Calu3 (cell line): ENCODE results near the gene C3orf18. TPM values are rescaled to one million over a fixed set of nuclear protein-coding genes. Genes with fewer than 3 reads are reported as not detected.

Source experiments
- BruUV-seq: library from RNA; stranded (reverse); fragments of 400-500 nt; replicated peaks from 2 replicates; lab custom pipeline; 2021; lab: Mats Ljungman, UMichigan
- CTCF ChIA-PET: fragments of 300-600 bp; sonication (Branson Sonifier 250); formaldehyde crosslinking; loops from one replicate; lab custom pipeline; 2022; ENCODE audit warnings: antibody characterized with exemption; lab: Charles Lee
- DNase-seq: peaks from one replicate; pipeline ENCODE4 v3.0.0; 2022
- H3K27ac Mint-ChIP-seq: one replicate; pipeline ENCODE4 v1.8.0; 2022; ENCODE audit warnings: mixed read lengths; ENCODE audit not compliant: unreplicated experiment
- H3K27me3 Mint-ChIP-seq: one replicate; pipeline ENCODE4 v1.8.0; 2022; ENCODE audit warnings: mixed read lengths; ENCODE audit not compliant: unreplicated experiment
- H3K36me3 Mint-ChIP-seq: one replicate; pipeline ENCODE4 v1.8.0; 2022; ENCODE audit warnings: mild to moderate bottlenecking, moderate library complexity, mixed read lengths; ENCODE audit not compliant: insufficient read depth, unreplicated experiment
- H3K4me1 Mint-ChIP-seq: one replicate; pipeline ENCODE4 v1.8.0; 2022; ENCODE audit warnings: mild to moderate bottlenecking, low read depth, mixed read lengths; ENCODE audit not compliant: unreplicated experiment
- H3K4me3 Mint-ChIP-seq: one replicate; pipeline ENCODE4 v1.8.0; 2022; ENCODE audit warnings: mild to moderate bottlenecking, low read depth, moderate library complexity, mixed read lengths; ENCODE audit not compliant: unreplicated experiment
- H3K9me3 Mint-ChIP-seq: one replicate; pipeline ENCODE4 v1.8.0; 2022; ENCODE audit warnings: low read depth, mixed read lengths; ENCODE audit not compliant: unreplicated experiment
- CTCF ChIP-seq: fragments of 200-600 bp; IDR thresholded peaks from one replicate; pipeline ENCODE4 v1.8.0; 2022; ENCODE audit warnings: antibody characterized with exemption; ENCODE audit not compliant: unreplicated experiment
- intact Hi-C: fragments of 100-400 bp; cut with micrococcal nuclease; formaldehyde crosslinking; loops from one replicate; pipeline ENCODE4 v1.10.0; 2022; ENCODE audit not compliant: unreplicated experiment
- total RNA-seq: library from RNA; stranded (reverse); gene quantifications from 2 replicates; pipeline ENCODE4 v1.2.3, GENCODE V29; 2022

Gene C3orf18
- total RNA-seq, 1 experiment from 2014 or later = 2.7 TPM

- Mint-ChIP-seq H3K4me1 (no peaks in the 10 kb centered on the region), H3K36me3 (no peaks in the 10 kb centered on the region), H3K9me3 (no peaks in the 10 kb centered on the region), H3K27me3 (peaks cover 100% of the 10 kb centered on the region), H3K27ac (no peak overlapping the region), H3K4me3 (no peak overlapping the region)
- DNase-seq = no peak
- BruUV-seq = no TSS peak
- CTCF ChIA-PET = interaction anchor here (1.6 kb wide), 1 partner anchor 10 kb away, joined by 4 read pairs; no protein-coding TSS in a partner anchor
- intact Hi-C loops = no loop called here
- TF ChIP-seq CTCF = no peak
Measured at GRCh38 chr3:50512131-50512530, 55.4 kb downstream of the C3orf18 start.

GRCh38 chr3:50510325-50510724 is 57.2 kb downstream of the C3orf18 start:
- H3K36me3 Mint-ChIP-seq = no peaks in the 10 kb centered on the region
- no peak for TF ChIP-seq CTCF

GRCh38 chr3:50509715-50510114 is 57.8 kb downstream of the C3orf18 start:
- intact Hi-C loops = no loop called here
- Mint-ChIP-seq H3K4me1 (no peaks in the 10 kb centered on the region), H3K4me3 (no peak overlapping the region), H3K36me3 (no peaks in the 10 kb centered on the region), H3K27ac (no peak overlapping the region), H3K27me3 (peaks cover 100% of the 10 kb centered on the region), H3K9me3 (no peaks in the 10 kb centered on the region)
- CTCF ChIA-PET = no interaction called here
- no TSS peak for BruUV-seq
- no peak for TF ChIP-seq CTCF
- DNase-seq = no peak

More at GRCh38 chr3:50510325-50510724, 57.2 kb downstream of the C3orf18 start:
- Mint-ChIP-seq H3K27me3 (peaks cover 100% of the 10 kb centered on the region), H3K4me1 (no peaks in the 10 kb centered on the region), H3K4me3 (no peak overlapping the region), H3K9me3 (no peaks in the 10 kb centered on the region), H3K27ac (no peak overlapping the region)
- no peak for DNase-seq
- intact Hi-C loops = no loop called here
- no TSS peak for BruUV-seq
- CTCF ChIA-PET = no interaction called here

GRCh38 chr3:50508821-50509220 is 58.7 kb downstream of the C3orf18 start:
- H3K4me1 Mint-ChIP-seq = no peaks in the 10 kb centered on the region
- no peak for DNase-seq
- intact Hi-C loops = no loop called here
- H3K4me3 Mint-ChIP-seq = no peak overlapping the region
- CTCF ChIA-PET = no interaction called here
- BruUV-seq = no TSS peak
- no peaks in the 10 kb centered on the region for H3K36me3 Mint-ChIP-seq
- H3K27me3 Mint-ChIP-seq = peaks cover 96% of the 10 kb centered on the region
- H3K9me3 Mint-ChIP-seq = no peaks in the 10 kb centered on the region
- no peak for TF ChIP-seq CTCF
- no peak overlapping the region for H3K27ac Mint-ChIP-seq

Other genes with a start within 250 kb of the C3orf18 start
- gene HYAL2, start 245.0 kb downstream of the C3orf18 start, total RNA-seq = 35.7 and 36.9 TPM in 2 replicates
- 29.2 and 31.2 TPM in 2 replicates for gene TUSC2, start 239.5 kb downstream of the C3orf18 start, total RNA-seq
- gene RASSF1, start 226.9 kb downstream of the C3orf18 start, total RNA-seq = 14.7 and 16.8 TPM in 2 replicates
- gene ZMYND10, start 222.0 kb downstream of the C3orf18 start, total RNA-seq = 0.44 and 0.71 TPM in 2 replicates
- gene NPRL2, start 217.0 kb downstream of the C3orf18 start, total RNA-seq = 21.0 and 21.8 TPM in 2 replicates
- gene CYB561D2, start 216.9 kb downstream of the C3orf18 start, total RNA-seq = 19.4 and 19.7 TPM in 2 replicates
- 29.3 and 29.4 TPM in 2 replicates for gene TMEM115, start 208.2 kb downstream of the C3orf18 start, total RNA-seq
- gene CACNA2D2, start 64.1 kb downstream of the C3orf18 start, total RNA-seq = 0.12 TPM in 1 of 2 replicates, not detected in the other
- 17.6 and 20.0 TPM in 2 replicates for gene HEMK1, start 1.8 kb upstream of the C3orf18 start, total RNA-seq
- 1.4 and 1.6 TPM in 2 replicates for gene CISH, start 44.0 kb upstream of the C3orf18 start, total RNA-seq
- gene MAPKAPK3, start 49.4 kb upstream of the C3orf18 start, total RNA-seq = 40.6 and 44.6 TPM in 2 replicates
- gene DOCK3, start 107.2 kb upstream of the C3orf18 start, total RNA-seq = 0.19 and 0.34 TPM in 2 replicates